DLD1 (cell line): ENCODE measurements around the gene GPX4.

Experiments used
- in situ Hi-C: cut with HindIII; loops from 2 replicates; pipeline ENCODE4 v1.10.0; 2017; ENCODE audit warnings: low sequenced_read_pairs

GPX4 gene

DNA sequence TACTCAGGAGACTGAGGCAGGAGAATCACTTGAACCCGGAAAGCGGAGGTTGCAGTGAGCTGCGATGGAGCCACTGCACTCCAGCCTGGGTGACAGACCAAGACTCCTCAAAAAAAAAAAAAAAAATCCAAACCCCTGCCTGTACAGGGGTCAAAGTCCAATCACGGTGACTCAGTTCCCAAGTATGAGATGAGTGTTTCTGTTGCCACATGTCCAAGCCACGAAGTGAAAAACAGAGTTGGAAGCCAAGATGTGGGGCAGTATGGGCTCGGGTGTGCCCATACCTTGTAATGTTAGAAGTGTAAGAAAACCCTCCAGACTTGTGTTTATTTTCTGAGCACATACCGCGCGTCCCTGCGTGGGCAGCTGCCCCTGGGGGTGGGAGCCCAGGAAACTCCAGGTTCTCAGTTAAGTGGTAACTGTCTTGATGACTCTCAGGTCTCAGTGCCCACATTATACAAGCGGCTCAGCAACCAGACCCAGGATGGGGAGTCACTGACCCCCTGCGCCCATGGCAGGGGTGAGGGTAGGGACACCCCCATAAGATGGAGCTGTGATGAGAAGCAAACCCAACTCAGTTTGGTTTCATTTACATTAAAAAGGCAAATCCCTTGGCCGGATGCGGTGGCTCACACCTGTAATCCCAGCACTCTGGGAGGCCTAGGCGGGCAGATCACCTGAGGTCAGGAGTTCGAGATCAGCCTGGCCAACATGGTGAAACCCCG, 1.2 kb upstream of the GPX4 start:
- in situ Hi-C loops: no loop called here

DNA sequence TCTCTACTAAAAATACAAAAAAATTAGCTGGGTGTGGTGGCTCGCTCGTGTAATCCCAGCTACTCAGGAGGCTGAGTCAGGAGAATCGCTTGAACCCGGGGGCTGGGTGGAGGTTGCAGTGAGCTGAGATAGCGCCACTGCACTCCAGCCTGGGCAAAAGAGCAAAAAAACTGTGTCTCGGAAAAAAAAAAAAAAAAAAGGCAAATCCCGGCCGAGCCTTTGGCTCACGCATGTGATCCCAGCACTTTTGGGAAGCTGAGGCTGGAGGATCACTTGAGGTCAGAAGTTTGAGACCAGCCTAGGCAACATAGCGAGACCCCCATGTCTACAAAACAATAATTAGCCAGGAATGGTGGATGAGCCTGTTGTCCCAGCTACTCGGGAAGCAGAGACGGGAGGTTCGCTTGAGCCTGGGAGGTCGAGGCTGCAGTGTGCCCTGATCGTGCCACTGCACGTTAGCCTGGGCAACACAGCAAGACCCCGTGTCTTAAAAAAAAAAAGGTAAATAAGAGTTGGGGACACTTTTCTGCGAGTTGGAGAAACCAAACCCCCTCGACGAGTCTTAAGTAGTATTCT, 574 bp upstream of the GPX4 start:
- in situ Hi-C loops: no loop called here

DNA sequence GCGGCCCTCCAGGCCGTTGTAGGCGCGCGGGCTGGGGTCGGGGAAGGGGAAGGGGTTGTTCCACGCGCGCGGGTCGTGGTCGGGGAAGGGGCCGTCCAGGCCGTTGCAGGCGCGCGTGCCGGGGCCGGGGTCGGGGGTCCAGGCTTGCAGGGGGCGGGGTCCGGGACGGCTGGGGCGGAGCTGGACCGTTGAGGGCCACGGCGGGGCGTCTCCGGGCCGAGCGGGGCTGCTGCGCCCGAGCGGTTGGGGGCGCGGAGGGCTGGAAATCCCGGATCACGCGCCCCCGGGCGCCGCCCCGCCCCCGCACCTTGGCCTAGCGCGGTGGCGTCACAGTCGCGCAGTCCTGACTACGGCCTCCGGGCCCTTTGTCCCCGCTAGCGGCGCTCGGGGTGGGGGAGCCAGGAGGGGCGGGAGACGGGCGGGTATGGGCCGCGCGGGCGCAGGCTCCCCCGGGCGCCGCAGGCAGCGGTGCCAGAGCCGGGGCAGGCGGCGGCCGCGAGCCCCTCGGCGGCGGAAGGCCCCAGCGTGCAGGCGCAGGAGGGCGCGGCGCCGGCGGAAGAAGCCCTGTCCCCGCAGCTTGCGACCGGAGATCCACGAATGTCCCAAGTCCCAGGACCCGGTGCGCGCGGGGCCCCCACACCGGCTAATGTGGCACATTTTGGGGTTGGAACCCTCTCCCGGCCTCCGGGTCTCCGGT, 665 bp downstream of the GPX4 start:
- in situ Hi-C loops: no loop called here

DNA sequence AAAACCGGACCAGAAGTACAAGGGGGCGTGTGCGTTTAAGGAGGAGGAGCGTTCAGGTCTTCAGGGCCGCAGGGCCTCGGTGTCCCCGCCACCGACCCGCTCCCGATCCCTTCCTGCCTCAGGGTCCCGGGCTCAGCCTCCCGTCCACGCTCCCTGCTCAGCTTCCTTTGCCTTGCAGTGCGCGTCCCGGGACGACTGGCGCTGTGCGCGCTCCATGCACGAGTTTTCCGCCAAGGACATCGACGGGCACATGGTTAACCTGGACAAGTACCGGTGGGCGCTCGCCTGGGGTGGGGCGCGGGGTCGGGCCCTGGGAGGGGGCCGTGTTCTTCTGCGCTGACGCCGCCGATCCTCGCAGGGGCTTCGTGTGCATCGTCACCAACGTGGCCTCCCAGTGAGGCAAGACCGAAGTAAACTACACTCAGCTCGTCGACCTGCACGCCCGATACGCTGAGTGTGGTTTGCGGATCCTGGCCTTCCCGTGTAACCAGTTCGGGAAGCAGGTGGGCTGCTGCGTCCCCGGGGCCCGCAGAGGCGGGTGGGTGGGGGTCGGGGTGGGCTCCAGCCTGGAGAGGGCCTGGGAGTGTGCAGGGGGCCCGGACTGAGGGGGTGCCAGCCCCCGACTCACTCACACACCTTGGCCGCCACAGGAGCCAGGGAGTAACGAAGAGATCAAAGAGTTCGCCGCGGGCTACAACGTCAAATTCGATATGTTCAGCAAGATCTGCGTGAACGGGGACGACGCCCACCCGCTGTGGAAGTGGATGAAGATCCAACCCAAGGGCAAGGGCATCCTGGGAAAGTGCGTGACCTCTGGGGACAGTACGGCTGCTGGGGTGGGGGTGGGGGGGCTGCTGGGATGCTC, 1.4 kb downstream of the GPX4 start:
- in situ Hi-C loops: no loop called here

DNA sequence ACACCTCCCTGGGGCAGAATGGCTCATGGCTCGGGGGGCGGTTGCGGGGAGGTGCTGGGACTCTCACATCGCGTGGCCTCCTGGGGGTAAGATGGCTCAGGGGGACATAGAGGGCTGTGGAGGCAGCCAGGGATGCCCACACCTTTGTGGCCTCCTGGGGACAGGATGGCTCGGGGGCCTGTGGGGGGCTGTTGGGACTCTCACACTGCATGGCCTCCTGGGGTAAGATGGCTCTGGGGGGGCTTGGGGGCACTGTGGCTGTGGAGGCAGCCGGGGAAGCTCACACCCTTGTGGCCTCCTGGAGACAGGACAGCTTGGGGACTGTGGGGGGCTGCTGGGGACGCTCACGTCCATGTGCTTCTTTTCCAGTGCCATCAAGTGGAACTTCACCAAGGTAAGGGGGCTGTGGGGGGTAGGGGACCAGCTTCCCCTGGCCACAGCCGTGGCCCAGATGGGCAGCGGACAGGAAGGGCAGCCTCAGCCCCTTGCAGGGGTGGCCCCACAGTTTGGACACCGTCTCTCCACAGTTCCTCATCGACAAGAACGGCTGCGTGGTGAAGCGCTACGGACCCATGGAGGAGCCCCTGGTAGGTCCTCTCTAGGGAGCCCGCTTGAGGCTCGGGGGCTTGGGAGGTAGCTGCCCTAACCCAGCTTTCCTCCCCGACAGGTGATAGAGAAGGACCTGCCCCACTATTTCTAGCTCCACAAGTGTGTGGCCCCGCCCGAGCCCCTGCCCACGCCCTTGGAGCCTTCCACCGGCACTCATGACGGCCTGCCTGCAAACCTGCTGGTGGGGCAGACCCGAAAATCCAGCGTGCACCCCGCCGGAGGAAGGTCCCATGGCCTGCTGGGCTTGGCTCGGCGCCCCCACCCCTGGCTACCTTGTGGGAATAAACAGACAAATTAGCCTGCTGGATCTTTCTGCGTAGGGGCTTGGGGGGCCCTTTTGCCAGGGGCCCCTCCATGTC, 2.4 kb downstream of the GPX4 start:
- in situ Hi-C loops: no loop called here

DNA sequence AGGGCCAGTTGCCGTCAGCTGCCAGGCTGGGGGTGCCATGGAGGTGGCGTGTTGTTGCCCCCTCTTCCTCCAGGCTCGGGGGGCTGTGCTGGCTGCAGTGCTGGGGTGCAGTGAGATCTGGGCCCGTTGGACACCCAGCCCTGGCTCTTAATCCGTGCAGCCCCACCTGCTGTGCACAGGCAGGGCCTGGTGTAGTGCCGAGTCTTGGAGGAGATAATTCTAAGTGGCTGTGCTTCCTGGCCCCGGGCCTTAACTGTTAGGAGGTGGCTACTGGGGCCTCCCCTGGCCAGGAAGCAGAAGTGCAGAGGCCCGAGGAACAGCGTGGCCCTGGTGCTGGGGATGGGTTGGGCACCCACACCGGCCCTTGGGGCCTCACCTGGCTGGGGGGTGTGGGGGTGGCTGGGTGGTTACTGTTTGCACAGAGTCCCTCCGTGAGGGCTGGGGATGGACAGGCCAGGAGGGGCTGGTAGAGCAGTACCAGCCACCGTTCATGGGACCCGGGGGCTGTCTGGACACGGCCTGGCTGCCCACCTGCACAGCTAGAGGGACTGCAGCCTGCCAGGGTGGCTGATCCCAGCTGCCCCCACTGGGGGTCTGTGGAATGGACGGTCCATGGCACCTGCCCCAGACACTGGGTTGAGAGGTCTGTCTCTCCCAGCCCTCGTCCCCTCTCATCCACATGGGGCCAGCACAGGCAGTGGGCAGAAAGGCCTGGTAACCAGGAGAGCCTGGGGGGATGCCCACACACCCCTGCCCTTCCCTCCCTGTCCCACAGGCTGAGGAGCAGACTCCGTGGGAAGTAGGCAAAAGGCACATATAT, 3.3 kb downstream of the GPX4 start:
- in situ Hi-C loops: no loop called here

DNA sequence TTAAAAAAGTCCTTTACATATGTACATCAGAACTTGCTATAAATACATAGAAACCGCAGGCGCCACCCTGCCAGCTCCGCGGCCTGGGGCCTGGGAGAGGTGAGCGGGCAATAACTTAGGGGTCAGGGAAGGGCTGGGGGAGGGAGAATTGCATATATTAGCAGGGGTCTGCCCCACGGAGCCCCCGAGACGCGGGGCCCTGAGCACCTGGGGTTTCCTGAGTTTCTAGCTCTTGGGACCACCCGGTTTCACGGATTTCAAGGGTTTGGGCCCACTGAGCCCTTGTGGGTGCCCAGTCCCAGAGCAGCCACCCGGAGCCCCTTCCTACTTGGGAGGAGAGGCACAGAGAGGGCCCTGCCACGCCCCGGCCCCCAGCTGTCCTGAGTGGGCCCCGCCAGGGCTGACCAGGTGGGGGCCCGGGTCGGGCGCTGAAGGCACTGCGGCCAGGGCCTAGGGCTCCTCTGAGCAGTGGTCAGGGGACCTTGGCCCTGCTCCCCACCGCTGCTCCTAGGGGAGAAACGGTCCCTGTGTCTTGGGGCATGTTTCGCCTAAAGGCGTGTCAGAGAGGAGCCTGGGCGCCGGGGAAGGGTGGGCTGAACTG, 4.0 kb downstream of the GPX4 start:
- in situ Hi-C loops: no loop called here

DNA sequence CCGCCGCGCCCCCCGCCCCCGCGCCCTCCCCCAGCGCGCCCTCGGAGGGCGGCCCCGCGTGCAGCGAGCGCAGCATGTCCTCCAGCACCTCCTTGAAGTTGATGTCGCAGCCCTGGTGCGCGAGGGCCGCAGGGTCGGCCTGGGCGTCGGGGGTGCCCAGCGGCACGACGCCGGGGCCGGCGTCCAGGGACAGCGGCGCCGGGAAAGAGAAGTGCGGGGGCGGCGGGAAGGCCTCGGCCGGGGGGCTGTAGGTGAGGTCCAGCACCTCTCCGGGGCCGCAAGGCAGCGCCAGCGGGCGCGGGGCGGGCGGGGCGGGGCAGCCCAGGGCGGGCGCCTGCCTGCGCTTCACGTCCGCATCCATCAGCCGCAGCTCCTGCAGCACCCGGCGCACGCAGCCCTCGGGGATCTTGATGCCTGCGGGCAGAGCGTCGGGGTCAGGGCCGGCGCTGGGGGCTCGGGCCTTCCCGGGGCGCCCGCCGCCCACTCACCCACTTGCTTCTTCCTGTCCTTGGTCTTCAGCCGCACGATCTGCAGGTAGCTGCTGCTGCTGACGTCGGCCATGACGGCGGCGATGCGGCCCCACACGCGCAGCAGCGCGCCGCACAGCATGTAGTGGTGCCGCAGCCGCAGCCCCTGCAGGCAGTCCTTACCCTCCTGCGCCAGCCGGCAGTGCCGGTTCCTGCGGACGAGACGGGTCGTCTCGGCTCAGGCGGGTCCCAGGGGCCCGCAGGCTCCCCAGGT, 4.7 kb downstream of the GPX4 start:
- in situ Hi-C loops: no loop called here

DNA sequence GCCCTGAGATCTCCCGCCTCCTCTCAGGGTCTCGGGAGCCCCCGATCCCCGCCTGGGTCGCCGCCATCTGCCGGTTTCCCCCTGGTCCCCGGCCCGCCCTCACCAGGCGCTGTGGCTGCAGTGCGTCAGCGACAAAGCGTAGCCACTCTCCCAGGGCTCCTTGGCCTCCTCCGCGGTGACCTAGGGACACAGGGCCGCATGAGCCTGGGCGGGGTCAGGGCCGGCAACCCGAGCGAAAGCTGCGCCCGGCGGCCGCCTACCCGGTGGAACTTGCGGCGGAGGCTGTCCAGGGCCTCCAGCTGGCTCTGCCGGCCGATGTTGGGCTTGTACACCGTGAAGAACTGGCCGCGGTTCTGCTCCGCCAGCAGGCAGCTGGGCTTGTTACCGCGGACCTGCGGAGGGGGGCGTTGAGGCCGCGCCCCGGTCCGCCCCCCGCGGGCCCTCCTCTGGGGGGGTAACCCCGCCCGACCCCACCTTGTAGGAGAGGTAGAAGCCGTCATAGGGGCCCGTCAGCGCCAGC, 5.3 kb downstream of the GPX4 start:
- in situ Hi-C loops: no loop called here

DNA sequence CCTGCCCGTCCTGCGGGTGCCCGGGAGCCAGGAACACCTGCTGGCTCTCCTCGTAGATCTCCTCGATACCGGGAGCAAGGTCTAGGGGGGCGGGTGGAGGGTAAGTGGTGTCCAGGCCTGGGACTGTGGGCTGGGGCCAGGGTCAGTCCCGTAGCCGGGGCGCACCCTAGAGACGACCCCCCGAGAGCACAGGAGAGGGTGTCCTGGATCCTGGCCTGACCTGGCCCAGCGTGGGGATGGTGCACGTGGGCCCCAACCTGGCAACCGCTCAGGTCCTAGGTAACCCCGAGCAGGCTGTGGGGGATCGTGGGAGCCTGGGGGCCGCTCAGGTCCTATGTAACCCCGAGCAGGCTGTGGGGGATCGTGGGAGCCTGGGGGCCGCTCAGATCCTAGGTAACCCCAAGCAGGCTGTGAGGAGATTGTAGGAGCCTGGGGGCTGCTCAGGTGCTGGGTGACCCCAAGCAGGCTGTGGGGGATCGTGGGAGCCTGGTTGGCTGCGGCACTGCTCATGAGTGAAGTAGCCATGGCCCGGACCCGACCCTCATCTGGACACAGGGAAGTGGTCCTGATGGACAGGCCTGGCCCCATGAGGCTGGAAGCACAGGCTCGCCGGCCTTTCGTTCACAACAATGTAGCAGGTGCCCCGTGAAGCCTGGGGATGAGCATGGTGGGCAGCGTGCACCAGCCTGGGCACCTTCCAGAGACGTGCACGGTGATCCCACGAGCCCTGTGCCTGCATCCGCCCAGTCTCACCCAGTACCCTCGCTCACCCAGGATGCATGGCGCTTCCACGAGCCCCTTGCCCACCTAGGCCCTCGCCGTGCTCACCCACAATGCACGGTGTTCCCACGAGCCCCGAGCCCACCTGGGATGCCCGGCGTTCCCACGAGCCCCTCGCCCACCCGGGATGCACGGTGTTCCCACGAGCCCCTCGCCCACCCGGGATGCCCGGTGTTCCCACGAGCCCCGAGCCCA, 6.2 kb downstream of the GPX4 start:
- in situ Hi-C loops: no loop called here

DNA sequence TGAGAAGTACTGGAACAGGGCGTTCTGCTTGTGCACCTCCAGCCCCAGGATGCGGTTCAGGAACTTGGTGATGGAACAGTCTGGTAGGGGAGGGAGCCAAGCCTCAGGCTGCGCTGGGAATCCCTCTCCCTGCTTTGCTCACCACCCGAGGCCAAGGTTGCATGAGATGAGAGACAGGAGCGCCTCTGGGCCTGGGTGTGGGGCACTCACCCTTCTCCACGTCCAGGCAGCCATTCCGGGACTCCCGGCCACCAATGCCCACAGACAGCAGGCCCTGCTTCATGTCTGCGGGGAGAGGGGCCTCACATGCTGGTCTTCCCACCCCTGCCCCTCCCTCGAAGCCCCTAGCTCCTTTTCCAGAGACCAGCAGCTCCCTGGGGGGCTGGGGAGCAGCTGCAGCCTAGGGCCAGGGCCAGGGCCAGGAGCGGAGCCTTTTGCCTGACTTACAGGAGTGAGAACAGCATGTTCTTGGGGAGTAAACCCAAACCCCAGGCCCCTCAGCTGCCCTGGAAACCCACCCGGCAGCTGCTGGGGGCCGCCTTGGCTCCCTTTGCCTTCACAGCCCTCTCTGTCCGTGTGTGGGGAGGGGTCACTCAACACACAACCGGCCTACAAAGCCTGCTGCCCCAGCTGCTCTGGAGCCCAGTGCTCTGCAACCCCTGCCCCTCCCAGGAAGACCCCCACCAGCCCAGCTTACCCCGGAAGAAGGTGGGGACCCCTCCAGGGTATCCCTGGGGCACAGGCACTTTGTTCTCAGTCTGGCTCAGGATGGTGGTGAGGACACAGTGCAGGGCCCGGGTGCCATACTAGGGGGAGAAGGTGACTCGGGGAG, 7.2 kb downstream of the GPX4 start:
- in situ Hi-C loops: no loop called here

DNA sequence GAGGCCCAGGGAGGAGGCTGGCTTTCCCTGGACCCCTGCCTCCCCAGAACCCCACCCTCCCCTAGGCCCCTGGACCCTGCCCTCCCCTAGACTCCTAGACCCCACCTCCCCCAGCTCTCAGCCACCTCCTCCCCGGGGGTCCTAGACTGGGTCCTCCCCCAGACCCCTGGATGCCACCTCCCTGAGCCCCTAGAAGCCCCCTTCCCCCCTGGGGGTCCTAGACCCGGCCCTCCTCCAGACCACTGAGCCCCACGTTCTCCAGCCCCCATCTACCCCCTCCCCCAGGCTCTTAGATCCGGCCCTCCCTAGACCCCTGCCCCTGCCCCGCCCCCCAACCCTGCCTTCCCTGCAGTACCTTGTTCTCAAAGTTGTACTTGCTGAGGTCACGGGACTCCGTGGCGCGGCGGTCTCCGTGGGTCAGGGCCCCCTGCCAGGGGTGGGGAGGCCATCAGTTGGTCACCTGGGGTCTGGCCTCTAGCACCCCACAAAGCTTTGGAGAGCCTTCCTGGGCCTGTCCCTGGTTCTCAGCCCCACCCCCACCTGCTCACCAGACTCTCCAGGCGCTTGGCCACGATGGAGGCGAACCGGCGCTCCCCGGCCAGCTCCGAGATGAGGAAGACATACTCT, 8.0 kb downstream of the GPX4 start:
- in situ Hi-C loops: no loop called here

DNA sequence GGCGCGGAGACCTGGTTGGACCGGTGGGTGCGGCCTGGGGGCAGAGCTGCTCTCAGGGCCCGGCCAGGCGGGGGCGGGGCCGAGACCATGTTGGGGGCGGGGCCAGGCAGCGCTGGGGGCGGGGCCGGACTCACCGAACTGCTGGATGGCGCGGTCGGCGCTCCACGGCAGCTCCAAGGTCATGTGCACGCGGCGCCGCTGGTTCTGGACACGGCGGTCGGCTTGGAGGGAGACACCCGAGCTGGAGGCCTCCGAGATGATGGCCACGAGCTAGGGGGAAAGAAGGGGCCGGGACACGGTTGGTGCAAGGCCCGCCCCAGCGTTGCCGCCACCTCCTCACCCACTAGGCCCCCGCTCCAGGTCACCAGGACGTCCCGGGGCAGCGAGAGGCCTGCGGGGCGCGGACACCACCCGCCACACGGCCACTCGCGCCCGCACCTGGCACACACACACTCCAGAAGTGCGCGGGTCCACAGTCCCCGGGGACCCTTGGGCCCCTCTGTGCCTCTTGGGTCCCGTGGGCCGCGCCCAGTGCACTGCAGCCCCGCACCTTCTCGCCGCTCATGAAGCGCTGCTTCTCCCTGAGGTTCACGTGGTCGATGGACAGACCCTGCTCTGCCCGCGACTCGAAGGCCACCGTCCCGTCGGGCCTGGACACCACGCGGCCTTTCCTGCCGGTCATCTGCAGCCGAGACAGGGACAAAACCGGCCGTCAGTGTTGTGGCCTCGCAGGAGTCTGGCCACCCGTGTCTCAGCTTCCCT, 8.7 kb downstream of the GPX4 start:
- in situ Hi-C loops: no loop called here

DNA sequence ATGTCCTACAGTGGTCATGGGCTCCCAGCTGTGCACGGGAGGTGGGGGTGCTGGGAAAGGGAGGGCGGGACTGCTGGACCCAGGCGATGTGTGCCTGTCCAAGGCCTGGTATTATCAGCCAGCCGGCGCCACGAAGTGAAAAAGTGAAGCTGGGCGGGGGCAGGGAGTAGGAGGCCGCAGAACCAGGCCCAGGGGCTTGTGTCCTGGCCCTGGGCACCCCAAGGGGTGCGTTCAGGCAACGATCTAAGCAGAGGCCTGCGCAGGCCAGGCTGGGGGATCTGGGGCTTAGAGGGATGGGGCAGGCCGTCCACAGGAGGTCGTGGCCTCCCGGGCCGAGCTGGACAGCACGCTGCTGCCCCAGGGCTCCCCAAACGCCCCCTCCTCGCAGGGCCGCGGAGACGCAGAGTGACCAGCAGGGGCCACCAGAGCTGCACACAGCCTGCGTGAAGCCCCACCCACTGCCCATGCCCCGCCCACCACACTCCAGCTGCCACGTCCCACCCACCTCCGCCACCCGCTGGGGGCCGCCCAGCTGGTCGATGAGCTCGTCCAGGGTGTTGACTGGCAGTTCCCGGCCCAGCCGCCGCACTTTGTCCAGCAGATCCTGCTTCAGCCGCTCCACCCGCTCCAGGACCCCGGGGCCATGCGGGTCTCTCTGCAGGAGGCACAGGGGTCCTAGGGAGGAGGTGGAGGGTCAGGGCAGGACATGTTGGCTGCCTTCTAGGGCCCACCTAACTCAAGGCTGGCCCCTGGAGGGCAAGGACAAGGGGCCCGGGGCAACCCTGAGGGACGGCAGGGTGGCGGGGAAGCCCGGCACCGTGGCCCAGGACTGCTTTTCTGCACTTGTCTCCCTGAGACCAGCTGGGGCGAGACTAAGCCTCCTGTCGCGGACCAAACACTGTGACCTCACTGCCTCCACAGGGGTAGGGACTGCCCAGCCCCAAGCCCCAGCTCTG, 9.5 kb downstream of the GPX4 start:
- in situ Hi-C loops: no loop called here
